ENCODE results near the gene PSMC3.

Gene PSMC3

DNA sequence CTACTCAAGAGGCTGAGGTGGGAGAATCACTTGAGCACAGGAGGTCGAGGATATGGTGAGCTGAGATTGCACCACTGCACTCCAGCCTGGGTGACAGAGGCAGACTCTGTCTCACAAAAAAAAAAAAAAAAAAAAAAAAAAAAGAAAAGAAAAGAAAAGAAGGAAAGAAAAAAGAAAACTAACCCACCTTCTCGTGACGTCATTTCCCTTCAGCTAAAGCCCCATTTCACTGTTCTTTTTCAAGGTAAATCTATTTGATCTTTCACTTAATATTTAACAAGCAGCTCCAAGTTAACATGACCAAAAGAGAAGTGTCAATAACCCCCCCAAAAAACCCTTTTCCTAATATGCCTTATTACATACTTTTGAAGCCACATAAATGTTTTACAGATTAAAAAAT is 17.6 kb upstream of the PSMC3 start:
- Histone ChIP-seq H3K27me3 (replicated peaks; ENCODE audit: control insufficient read depth, insufficient read depth, low read length, poor library complexity, severe bottlenecking) (no peaks in the 10 kb centered on the region), H3K36me3 (ENCODE audit: control insufficient read depth, insufficient read depth, low read length) (no peaks in the 10 kb centered on the region), H3K9me3 (ENCODE audit: control insufficient read depth, low read length) (no peaks in the 10 kb centered on the region), H3K27ac (ENCODE audit: insufficient read depth, low read length, poor library complexity, severe bottlenecking) (no peak overlapping the region), H3K4me3 (ENCODE audit: insufficient read depth, low read depth, low read length, poor library complexity, severe bottlenecking) (no peak overlapping the region), H3K4me1 (ENCODE audit: control insufficient read depth, insufficient read depth, low read length, poor library complexity, severe bottlenecking) (no peaks in the 10 kb centered on the region)
- no peak for DNase-seq

DNA sequence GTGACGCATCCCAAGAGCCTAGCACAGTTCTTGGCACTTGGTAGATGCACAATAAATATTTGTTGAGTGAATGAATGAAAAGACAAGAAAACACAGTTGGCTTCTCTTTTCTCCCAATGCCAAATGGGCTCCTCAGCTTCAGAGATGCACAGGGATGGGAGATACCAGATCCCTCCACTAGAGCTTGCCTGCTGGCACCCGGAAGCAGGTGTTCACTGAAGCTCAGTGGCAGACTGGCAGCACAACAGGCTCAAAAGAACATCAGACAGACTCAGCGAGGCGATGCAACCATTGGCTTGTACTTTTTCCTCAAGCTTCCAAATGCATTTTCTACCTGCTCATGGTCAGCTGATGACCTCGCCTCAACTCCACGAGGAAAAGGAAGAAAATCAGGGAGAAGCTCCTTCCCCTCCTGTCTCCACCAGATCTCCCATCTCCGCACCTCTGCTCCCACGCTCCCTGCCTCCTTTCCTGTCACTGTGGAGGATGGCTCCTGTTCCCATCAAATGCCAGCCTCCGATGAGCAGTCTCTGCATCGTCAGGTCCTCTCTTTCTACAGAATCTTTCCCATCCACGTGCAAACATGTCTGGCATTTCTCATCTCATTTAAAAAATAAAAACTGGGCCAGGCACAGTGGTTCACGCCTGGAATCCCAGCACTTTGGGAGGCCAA is 16.9 kb upstream of the PSMC3 start:
- H3K36me3 ChIP-seq (ENCODE audit: control insufficient read depth, insufficient read depth, low read length) = no peaks in the 10 kb centered on the region
- H3K4me1 ChIP-seq (ENCODE audit: control insufficient read depth, insufficient read depth, low read length, poor library complexity, severe bottlenecking) = no peaks in the 10 kb centered on the region
- H3K9me3 ChIP-seq (ENCODE audit: control insufficient read depth, low read length) = no peaks in the 10 kb centered on the region
- H3K27ac ChIP-seq (ENCODE audit: insufficient read depth, low read length, poor library complexity, severe bottlenecking) = no peak overlapping the region
- no peak for DNase-seq
- no peaks in the 10 kb centered on the region for H3K27me3 ChIP-seq (replicated peaks; ENCODE audit: control insufficient read depth, insufficient read depth, low read length, poor library complexity, severe bottlenecking)
- H3K4me3 ChIP-seq (ENCODE audit: insufficient read depth, low read depth, low read length, poor library complexity, severe bottlenecking) = no peak overlapping the region

DNA sequence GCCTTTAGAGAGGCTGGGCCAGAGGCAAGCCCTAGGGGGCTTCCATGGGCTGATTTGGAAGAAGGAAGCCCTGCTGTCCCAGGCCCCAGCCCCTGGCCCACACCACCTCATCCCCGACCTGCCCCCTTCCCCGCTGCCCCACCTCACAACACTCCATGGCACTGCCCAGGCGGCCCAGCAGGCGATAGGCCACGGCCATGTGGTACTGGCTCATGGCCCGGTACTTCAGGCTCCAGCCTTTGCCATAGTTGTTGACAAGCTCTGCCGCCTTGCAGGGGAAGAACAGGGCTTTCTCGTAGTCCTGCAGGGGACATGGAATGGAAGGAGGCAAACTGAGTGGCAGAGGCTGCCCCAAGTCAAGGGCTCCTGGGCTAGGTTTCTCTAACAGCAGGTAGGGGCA is 16.3 kb upstream of the PSMC3 start:
- H3K27ac ChIP-seq (ENCODE audit: insufficient read depth, low read length, poor library complexity, severe bottlenecking) = no peak overlapping the region
- H3K9me3 ChIP-seq (ENCODE audit: control insufficient read depth, low read length) = no peaks in the 10 kb centered on the region
- H3K4me3 ChIP-seq (ENCODE audit: insufficient read depth, low read depth, low read length, poor library complexity, severe bottlenecking) = no peak overlapping the region
- H3K27me3 ChIP-seq (replicated peaks; ENCODE audit: control insufficient read depth, insufficient read depth, low read length, poor library complexity, severe bottlenecking) = no peaks in the 10 kb centered on the region
- no peaks in the 10 kb centered on the region for H3K36me3 ChIP-seq (ENCODE audit: control insufficient read depth, insufficient read depth, low read length)
- DNase-seq = no peak
- no peaks in the 10 kb centered on the region for H3K4me1 ChIP-seq (ENCODE audit: control insufficient read depth, insufficient read depth, low read length, poor library complexity, severe bottlenecking)

DNA sequence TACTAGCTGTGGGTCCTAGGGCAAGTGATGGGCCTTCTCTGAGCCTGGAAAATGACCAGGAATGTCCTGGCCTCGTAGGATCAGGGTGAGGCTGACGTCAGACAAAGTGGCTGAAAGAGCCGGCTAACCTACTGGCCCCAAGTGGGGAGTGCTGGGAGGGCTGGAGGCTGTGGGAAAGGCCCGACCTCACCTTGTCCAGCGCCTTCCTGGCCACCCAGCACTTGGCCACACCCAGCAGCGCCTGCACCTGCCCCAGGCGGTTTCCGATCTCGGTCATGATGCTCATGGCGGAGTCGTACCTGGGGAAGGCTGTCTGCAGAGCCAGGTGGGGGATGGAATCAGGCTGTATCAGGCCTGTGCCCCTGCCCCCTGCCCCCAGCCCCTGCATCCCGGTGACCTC is 15.2 kb upstream of the PSMC3 start:
- no peaks in the 10 kb centered on the region for H3K36me3 ChIP-seq (ENCODE audit: control insufficient read depth, insufficient read depth, low read length)
- no peaks in the 10 kb centered on the region for H3K27me3 ChIP-seq (replicated peaks; ENCODE audit: control insufficient read depth, insufficient read depth, low read length, poor library complexity, severe bottlenecking)
- H3K9me3 ChIP-seq (ENCODE audit: control insufficient read depth, low read length) = no peaks in the 10 kb centered on the region
- H3K4me1 ChIP-seq (ENCODE audit: control insufficient read depth, insufficient read depth, low read length, poor library complexity, severe bottlenecking) = no peaks in the 10 kb centered on the region
- DNase-seq = no peak
- H3K4me3 ChIP-seq (ENCODE audit: insufficient read depth, low read depth, low read length, poor library complexity, severe bottlenecking) = no peak overlapping the region
- H3K27ac ChIP-seq (ENCODE audit: insufficient read depth, low read length, poor library complexity, severe bottlenecking) = no peak overlapping the region

DNA sequence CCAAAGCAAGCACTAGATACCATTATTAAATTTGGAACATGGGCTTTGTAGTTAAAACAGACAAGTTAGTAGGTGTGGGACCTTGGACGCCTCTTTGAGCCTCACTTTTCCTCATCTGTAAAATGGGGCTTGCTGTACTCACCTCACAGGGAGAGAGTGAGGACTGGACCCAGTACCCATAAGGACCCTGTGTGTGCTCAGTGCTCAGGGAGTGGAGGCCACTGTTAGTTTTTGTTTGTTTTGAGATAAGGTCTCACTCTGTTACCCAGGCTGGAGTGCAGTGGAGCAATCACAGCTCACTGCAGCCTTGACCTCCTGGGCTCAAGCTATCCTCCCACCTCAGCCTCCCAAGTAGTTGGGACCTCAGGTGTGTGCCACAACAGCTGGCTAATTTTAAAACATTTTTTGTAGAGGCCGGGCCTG is 13.8 kb upstream of the PSMC3 start:
- Histone ChIP-seq H3K4me3 (ENCODE audit: insufficient read depth, low read depth, low read length, poor library complexity, severe bottlenecking) (no peak overlapping the region), H3K4me1 (ENCODE audit: control insufficient read depth, insufficient read depth, low read length, poor library complexity, severe bottlenecking) (no peaks in the 10 kb centered on the region)
- no peak for DNase-seq

DNA sequence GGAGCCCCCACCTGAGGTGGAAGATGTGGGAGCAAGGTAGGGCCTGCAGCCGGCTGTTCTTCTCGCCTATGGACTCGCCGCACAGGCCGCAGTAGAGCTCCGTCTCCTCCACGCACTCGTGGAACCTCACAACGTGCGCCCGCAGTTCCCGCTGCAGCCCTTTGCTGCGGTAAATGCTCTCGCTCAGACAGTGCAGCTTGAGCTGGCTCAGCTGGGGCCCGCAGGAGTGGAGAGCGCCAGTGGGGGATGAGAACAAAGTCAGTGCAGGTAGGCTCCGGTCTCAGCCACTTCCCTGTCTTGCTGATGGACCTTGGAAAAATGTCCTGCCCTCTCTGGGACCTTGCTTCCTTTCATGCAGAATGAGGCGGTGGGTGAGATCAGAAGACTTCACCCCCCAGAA is 12.5 kb upstream of the PSMC3 start:
- no peak overlapping the region for H3K27ac ChIP-seq (ENCODE audit: insufficient read depth, low read length, poor library complexity, severe bottlenecking)
- no peak for DNase-seq
- H3K27me3 ChIP-seq (replicated peaks; ENCODE audit: control insufficient read depth, insufficient read depth, low read length, poor library complexity, severe bottlenecking) = no peaks in the 10 kb centered on the region
- no peaks in the 10 kb centered on the region for H3K36me3 ChIP-seq (ENCODE audit: control insufficient read depth, insufficient read depth, low read length)
- no peaks in the 10 kb centered on the region for H3K9me3 ChIP-seq (ENCODE audit: control insufficient read depth, low read length)
- no peak overlapping the region for H3K4me3 ChIP-seq (ENCODE audit: insufficient read depth, low read depth, low read length, poor library complexity, severe bottlenecking)
- H3K4me1 ChIP-seq (ENCODE audit: control insufficient read depth, insufficient read depth, low read length, poor library complexity, severe bottlenecking) = no peaks in the 10 kb centered on the region

More for the DNA sequence above, 13.8 kb upstream of the PSMC3 start:
- Histone ChIP-seq H3K9me3 (ENCODE audit: control insufficient read depth, low read length) (no peaks in the 10 kb centered on the region), H3K27ac (ENCODE audit: insufficient read depth, low read length, poor library complexity, severe bottlenecking) (no peak overlapping the region), H3K36me3 (ENCODE audit: control insufficient read depth, insufficient read depth, low read length) (no peaks in the 10 kb centered on the region), H3K27me3 (replicated peaks; ENCODE audit: control insufficient read depth, insufficient read depth, low read length, poor library complexity, severe bottlenecking) (no peaks in the 10 kb centered on the region)

DNA sequence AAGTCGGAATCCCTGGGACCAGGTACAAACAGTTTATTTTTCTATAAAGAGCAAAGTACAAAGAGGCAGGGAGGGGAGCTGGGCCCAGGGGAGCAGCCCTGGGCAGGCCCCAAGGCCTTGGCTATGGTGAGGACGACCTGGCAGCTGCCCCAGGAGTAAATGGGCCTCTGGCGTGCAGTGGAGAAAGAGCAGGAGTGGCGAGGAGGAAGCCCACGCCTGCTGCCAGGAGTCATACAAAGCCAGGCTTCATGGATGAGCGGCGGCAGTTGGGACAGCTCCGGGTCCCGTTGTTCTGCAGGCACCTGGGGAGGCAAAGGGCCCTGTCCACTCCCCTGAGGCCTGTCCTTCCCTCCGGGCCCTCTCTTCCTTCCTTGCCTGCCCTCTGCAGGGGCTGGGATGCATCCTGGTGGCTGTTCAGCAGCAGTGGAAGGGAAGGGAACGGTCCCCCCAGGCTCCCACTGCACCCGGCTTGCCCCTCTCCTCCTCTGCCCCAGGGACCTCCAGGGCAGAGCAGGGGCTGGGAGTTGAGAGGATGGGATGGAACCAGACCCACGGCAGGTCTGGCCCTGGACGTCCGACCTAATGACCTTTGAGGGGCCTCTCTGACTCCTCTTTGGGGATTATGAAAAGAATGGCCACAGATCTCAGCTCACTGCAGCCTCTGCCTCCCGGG is 11.6 kb upstream of the PSMC3 start:
- Histone ChIP-seq H3K27me3 (replicated peaks; ENCODE audit: control insufficient read depth, insufficient read depth, low read length, poor library complexity, severe bottlenecking) (no peaks in the 10 kb centered on the region), H3K27ac (ENCODE audit: insufficient read depth, low read length, poor library complexity, severe bottlenecking) (no peak overlapping the region), H3K36me3 (ENCODE audit: control insufficient read depth, insufficient read depth, low read length) (no peaks in the 10 kb centered on the region), H3K4me1 (ENCODE audit: control insufficient read depth, insufficient read depth, low read length, poor library complexity, severe bottlenecking) (no peaks in the 10 kb centered on the region), H3K4me3 (ENCODE audit: insufficient read depth, low read depth, low read length, poor library complexity, severe bottlenecking) (no peak overlapping the region), H3K9me3 (ENCODE audit: control insufficient read depth, low read length) (no peaks in the 10 kb centered on the region)
- DNase-seq = no peak

DNA sequence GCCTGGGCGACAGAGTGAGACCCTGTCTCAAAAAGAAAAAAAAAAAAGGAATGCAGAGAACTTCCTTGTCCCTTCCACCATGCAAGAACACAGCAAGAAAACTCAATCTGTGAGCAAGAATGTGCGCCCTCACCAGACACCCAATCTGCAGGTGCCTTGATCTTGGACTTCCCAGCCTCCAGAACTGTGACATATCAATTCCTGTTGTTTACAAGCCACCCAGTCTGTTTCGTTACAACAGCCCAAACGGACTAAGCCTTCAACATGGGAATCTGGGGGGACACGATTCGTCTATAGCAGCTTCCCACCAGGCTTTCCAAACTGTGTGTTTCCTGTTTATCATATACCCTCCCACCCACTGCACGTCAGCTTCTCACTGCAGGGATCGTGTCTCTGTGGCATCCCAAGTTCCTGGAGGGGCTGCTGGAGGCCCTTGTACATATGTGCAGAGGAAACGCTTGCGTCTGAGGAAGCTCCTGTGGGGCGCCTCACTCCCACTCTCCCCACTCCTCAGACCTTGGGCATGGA is 11.0 kb upstream of the PSMC3 start:
- H3K4me1 ChIP-seq (ENCODE audit: control insufficient read depth, insufficient read depth, low read length, poor library complexity, severe bottlenecking) = no peaks in the 10 kb centered on the region
- no peaks in the 10 kb centered on the region for H3K36me3 ChIP-seq (ENCODE audit: control insufficient read depth, insufficient read depth, low read length)
- no peak overlapping the region for H3K27ac ChIP-seq (ENCODE audit: insufficient read depth, low read length, poor library complexity, severe bottlenecking)
- no peaks in the 10 kb centered on the region for H3K27me3 ChIP-seq (replicated peaks; ENCODE audit: control insufficient read depth, insufficient read depth, low read length, poor library complexity, severe bottlenecking)
- no peaks in the 10 kb centered on the region for H3K9me3 ChIP-seq (ENCODE audit: control insufficient read depth, low read length)
- DNase-seq = no peak
- H3K4me3 ChIP-seq (ENCODE audit: insufficient read depth, low read depth, low read length, poor library complexity, severe bottlenecking) = no peak overlapping the region

DNA sequence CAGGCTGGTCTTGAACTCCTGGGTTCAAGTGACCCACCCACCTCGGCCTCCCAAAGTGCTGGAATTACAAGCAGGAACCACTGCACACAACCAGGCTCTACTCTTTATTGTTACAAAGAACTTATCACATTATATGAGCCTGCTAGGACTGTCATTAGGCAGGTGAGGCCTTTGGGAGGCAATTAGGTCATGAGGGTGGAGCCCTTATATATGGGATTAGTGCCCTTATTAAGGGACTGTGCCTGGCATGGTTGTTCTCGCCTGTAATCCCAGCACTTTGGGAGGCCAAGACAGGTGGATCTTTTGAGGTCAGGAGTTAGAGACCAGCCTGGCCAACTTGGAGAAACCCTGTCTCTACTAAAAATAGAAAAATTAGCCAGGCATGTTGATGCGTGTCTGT is 10.5 kb upstream of the PSMC3 start:
- Histone ChIP-seq H3K27me3 (replicated peaks; ENCODE audit: control insufficient read depth, insufficient read depth, low read length, poor library complexity, severe bottlenecking) (no peaks in the 10 kb centered on the region), H3K9me3 (ENCODE audit: control insufficient read depth, low read length) (no peaks in the 10 kb centered on the region), H3K4me1 (ENCODE audit: control insufficient read depth, insufficient read depth, low read length, poor library complexity, severe bottlenecking) (no peaks in the 10 kb centered on the region), H3K36me3 (ENCODE audit: control insufficient read depth, insufficient read depth, low read length) (no peaks in the 10 kb centered on the region), H3K4me3 (ENCODE audit: insufficient read depth, low read depth, low read length, poor library complexity, severe bottlenecking) (no peak overlapping the region), H3K27ac (ENCODE audit: insufficient read depth, low read length, poor library complexity, severe bottlenecking) (no peak overlapping the region)
- DNase-seq = no peak

DNA sequence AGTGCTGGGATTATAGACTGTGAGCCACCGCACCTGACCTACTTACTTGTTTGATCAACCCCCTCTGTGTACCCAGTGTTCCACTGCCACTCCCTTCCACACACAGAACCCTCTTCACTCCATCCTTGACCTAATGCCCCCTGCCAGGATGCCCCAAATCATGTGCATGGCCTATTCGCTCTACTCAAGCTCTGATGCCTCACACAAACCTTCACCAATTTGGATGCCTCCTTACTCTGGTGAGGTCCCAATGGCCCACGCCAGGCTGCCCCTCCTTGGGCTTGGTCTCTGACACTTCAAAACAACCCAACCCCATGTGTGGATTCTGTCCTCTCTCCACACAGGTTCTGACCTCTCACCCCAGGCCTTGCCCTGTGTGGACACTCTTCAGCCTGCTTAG is 9.4 kb upstream of the PSMC3 start:
- no peaks in the 10 kb centered on the region for H3K9me3 ChIP-seq (ENCODE audit: control insufficient read depth, low read length)
- no peak overlapping the region for H3K4me3 ChIP-seq (ENCODE audit: insufficient read depth, low read depth, low read length, poor library complexity, severe bottlenecking)
- H3K36me3 ChIP-seq (ENCODE audit: control insufficient read depth, insufficient read depth, low read length) = no peaks in the 10 kb centered on the region
- H3K4me1 ChIP-seq (ENCODE audit: control insufficient read depth, insufficient read depth, low read length, poor library complexity, severe bottlenecking) = no peaks in the 10 kb centered on the region
- H3K27ac ChIP-seq (ENCODE audit: insufficient read depth, low read length, poor library complexity, severe bottlenecking) = no peak overlapping the region
- DNase-seq = no peak
- H3K27me3 ChIP-seq (replicated peaks; ENCODE audit: control insufficient read depth, insufficient read depth, low read length, poor library complexity, severe bottlenecking) = no peaks in the 10 kb centered on the region
